MM.1S (cell line): ENCODE measurements around the gene TMEM258.

Source experiments
- EZH2 ChIP-seq: fragments of 300-600 bp; sonication (generic); optimal IDR thresholded peaks from 2 replicates; pipeline ENCODE3; 2017; ENCODE audit warnings: low read depth, mild to moderate bottlenecking, antibody characterized with exemption, low read length, mixed read lengths
- TF ChIP-seq, protein P1 (sequence below): fragments of 300-600 bp; sonication (generic); IDR thresholded peaks from 2 replicates; pipeline ENCODE4 v1.5.1; 2016; ENCODE audit warnings: antibody characterized with exemption, low read length, mixed read lengths

DNA sequence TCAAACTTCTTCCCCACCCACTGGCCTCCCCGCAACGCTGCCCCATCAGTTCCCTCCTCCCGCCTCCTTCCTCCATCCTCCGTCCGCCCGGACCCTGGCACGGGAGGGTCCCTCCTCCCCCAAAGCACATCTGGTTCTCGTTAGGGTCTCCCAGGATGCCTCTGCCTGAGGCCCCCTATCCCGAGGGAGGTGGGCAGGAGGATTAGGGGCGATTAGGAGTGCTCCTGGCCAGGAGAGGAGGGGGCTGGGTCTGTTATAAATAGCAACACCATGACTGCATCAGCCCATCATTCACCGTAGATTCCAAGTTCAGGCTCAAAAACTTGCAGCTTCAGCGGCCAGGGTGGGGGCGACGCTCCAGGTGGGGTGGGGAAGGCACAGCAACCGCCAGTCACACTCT is 29.6 kb downstream of the TMEM258 start:
- TF ChIP-seq, protein P1, sequence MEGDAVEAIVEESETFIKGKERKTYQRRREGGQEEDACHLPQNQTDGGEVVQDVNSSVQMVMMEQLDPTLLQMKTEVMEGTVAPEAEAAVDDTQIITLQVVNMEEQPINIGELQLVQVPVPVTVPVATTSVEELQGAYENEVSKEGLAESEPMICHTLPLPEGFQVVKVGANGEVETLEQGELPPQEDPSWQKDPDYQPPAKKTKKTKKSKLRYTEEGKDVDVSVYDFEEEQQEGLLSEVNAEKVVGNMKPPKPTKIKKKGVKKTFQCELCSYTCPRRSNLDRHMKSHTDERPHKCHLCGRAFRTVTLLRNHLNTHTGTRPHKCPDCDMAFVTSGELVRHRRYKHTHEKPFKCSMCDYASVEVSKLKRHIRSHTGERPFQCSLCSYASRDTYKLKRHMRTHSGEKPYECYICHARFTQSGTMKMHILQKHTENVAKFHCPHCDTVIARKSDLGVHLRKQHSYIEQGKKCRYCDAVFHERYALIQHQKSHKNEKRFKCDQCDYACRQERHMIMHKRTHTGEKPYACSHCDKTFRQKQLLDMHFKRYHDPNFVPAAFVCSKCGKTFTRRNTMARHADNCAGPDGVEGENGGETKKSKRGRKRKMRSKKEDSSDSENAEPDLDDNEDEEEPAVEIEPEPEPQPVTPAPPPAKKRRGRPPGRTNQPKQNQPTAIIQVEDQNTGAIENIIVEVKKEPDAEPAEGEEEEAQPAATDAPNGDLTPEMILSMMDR, result no peak
- no peak for TF ChIP-seq EZH2
